GM20000 (cell line): Measurements from ENCODE around the gene RAB31.

ENCODE experiments used
- DNase-seq: peaks from one replicate; pipeline ENCODE4 v3.0.0; 2012; ENCODE audit warnings: low spot score
- TF ChIP-seq, protein P1 (sequence below): IDR thresholded peaks from 2 replicates; pipeline ENCODE4 v1.5.1; 2012; ENCODE audit warnings: mild to moderate bottlenecking, control low read depth; ENCODE audit errors: extremely low read depth, missing control alignments

RAB31 gene

GRCh38 chr18:9684881-9685614, 23.1 kb upstream of the RAB31 start:
- DNase-seq = no peak
- TF ChIP-seq, protein P1, sequence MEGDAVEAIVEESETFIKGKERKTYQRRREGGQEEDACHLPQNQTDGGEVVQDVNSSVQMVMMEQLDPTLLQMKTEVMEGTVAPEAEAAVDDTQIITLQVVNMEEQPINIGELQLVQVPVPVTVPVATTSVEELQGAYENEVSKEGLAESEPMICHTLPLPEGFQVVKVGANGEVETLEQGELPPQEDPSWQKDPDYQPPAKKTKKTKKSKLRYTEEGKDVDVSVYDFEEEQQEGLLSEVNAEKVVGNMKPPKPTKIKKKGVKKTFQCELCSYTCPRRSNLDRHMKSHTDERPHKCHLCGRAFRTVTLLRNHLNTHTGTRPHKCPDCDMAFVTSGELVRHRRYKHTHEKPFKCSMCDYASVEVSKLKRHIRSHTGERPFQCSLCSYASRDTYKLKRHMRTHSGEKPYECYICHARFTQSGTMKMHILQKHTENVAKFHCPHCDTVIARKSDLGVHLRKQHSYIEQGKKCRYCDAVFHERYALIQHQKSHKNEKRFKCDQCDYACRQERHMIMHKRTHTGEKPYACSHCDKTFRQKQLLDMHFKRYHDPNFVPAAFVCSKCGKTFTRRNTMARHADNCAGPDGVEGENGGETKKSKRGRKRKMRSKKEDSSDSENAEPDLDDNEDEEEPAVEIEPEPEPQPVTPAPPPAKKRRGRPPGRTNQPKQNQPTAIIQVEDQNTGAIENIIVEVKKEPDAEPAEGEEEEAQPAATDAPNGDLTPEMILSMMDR = no peak

GRCh38 chr18:9685615-9685890, 22.5 kb upstream of the RAB31 start:
- TF ChIP-seq, protein P1 = no peak
- DNase-seq = no peak

- TF ChIP-seq, protein P1 = no peak
These were observed 19.9 kb upstream of the RAB31 start for GRCh38 chr18:9688036-9688741.

GRCh38 chr18:9689253-9689652, 18.8 kb upstream of the RAB31 start:
- no peak for DNase-seq
- TF ChIP-seq, protein P1 = no peak

More at GRCh38 chr18:9688036-9688741, 19.9 kb upstream of the RAB31 start:
- DNase-seq = no peak

- no peak for DNase-seq
- TF ChIP-seq, protein P1 = no peak
These were observed 17.5 kb upstream of the RAB31 start for GRCh38 chr18:9690418-9691188.

DNA sequence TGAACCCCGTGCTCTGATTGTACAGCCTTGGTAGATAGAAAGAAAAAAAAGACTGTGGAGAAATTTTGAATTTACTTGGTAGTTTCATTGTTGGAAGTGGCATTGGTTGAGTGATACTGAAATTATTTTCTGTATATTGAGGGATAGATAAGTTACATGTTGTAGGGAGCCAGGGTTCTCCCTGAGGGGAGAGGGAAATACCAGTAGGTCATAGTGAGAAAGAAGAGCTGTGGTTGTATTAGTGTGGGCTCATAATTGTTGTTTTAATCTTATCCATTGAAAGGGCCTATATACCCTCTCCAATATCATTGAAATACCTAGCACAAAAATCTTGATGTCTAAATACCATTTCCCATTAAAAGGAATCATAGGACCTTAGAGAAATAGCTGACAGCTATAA, 16.9 kb upstream of the RAB31 start:
- TF ChIP-seq, protein P1 = no peak
- no peak for DNase-seq

GRCh38 chr18:9694174-9694573, 13.9 kb upstream of the RAB31 start:
- TF ChIP-seq, protein P1 = no peak
- DNase-seq = no peak
